HK-2 (cell line): ENCODE results near the gene SLC9A3.
"Not testable (repeated sequence)": the region's sequence is repeated elsewhere in the genome, so short reads cannot be mapped to it uniquely, and the experiment has no call there.

Experiments used
- DNase-seq: peaks from one replicate; pipeline ENCODE4 v3.0.0-alpha.2; 2018; ENCODE audit not compliant: unreplicated experiment

Gene SLC9A3

GRCh38 chr5:524234-524972, at the start of gene SLC9A3:
SLC9A3 (minus strand) TSS chr5:524449.
- no peak for DNase-seq

DNA sequence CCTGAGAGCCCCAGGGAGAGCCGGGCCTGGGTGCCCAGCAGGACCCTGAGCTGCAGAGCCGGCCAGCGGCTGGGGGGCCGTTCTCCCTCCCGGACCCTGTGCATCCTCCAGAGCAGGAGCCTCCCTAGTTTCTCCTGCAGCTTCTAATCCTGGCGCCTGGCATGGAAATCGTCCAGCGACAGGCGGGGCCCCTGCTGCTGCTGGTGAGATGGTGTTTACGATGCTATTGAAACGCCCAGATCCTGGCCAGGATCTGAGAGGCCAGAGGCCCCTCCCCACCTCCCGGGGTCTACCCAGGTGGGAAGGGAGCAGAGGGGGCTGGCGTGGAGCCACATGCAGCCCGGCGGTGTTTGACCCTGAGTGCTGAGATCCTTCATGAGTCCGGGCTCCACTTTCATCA, 49.7 kb upstream of the SLC9A3 start:
- no peak for DNase-seq

DNA sequence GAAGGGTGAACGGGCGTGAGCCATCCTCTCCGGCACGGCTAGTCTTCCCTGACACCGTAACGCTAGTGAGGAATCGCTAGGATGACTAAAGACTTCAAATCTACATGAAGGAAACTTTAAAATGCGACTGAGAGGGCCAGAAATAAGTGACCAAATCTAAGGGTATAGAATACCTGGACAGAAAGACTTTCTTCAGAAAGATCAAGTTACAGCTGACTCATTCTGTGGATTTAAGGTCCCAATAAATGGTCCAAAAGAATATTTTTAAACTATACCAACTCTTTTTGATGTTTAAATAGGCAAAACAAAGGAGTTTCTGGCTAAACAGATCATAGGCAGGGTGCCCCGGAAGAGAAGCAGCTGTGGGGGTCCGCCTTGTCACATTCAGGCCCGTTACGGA, 49.0 kb upstream of the SLC9A3 start:
- DNase-seq, result no peak

DNA sequence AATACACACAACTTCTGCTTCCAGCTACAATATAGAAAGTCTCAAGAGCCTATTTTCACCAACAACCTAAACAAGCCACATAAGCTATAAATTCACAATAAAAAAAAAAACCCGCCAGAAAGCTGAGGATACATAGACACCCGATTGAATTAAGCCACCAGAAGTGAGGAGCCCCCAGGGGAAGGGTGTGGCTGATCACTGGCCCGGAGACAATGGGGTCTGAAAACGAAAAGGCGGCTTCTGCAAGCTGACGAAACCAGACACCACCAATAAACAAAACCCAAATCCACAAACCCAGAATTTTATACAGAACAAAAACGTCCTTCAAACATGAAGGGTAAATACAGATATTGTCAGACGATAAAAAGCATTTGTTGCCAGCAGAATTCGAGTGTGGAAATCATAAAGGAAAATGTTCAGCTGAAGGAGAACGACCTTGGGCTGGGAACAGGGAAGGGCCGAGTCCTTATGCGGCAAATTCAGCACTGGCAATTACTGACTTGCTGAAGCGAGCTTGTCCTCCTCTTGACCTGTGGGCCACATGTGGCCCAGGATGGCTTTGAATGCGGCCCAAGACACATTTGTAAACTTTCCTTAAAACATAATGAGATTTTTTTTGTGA, 48.3 kb upstream of the SLC9A3 start:
- no peak for DNase-seq

DNA sequence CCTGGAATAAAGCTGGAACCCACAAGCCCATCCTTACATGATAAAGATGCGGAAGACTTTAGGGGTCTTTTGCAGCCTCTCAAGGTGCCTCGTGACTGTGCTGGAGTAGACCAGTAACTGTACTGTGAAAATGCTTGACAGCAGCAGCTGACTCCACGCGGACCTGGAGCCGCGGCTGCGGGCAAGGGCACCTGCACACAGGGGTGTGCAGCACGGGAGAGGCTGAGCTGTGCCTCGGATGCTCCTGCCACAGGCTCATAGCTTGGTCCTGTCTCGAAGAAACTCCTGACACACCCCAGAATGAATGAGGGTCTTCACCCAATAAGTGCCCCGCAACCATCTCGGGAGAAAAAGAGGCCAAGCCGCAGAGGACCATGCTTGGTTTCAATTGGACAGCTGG, 47.5 kb upstream of the SLC9A3 start:
- no peak for DNase-seq

GRCh38 chr5:570886-571285, 46.6 kb upstream of the SLC9A3 start:
- no peak for DNase-seq

DNA sequence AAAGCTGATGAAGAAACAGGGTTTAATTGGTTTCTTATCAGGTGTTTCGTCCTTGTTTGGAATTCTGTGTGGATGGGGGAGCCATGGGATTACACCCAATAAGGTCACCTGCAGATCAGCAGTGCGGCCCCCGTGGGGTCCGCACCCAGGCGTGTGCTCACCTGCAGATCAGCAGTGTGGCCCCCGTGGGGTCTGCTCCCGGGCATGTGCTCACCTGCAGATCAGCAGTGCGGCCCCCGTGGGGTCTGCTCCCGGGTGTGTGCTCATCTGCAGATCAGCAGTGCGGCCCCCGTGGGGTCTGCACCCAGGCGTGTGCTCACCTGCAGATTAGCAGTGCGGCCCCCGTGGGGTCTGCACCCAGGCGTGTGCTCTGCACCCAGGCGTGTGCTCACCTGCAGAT, 46.2 kb upstream of the SLC9A3 start:
- no peak for DNase-seq

GRCh38 chr5:569868-570361, 45.7 kb upstream of the SLC9A3 start:
- DNase-seq, result no peak

DNA sequence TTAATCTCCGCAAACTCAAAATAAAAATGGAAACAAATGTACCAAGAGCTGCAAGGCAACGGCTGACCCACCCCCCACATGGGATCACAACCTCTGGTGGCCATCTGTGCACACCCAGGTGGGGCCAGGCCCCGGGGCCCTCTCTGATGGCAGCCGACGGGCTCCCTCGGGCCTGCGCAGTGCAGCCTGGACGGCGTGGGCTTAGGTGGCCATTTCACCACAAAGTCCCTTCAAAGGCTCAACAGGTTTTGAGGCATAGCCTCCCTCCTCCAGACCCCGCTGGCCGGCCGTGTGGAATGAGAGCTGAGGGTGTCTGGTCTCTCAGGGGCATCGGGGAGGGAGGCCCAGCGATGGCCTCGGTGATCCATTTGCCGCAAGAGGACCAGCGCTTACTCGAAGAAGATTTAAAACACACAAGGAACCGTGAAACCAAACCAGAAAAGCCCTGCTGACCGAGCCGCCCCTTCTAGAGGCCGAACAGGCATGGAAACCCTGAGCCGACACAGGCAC, 45.2 kb upstream of the SLC9A3 start:
- no peak for DNase-seq

DNA sequence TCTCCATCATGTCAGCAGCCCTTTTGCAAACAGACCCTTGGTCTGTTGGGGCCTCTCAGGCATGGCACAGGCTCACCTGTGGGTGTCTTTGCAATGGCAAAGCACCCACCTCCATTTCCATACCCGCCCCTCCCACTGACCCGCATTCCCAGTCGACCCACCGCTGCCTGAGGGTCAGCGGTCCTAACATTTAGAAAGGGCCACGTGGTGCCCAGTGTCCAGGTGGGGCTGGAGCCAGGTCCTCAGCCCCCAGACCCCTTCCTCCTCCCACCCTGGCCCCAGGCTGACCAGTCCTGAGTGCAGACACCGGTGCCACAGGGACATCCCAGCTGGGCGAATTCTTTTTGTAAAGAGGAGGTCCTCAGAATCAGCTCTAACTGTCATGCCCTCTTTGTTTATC, 44.6 kb upstream of the SLC9A3 start:
- no peak for DNase-seq

GRCh38 chr5:568061-568781, 44.0 kb upstream of the SLC9A3 start:
- DNase-seq, result no peak

GRCh38 chr5:567664-568060, 43.4 kb upstream of the SLC9A3 start:
- no peak for DNase-seq

DNA sequence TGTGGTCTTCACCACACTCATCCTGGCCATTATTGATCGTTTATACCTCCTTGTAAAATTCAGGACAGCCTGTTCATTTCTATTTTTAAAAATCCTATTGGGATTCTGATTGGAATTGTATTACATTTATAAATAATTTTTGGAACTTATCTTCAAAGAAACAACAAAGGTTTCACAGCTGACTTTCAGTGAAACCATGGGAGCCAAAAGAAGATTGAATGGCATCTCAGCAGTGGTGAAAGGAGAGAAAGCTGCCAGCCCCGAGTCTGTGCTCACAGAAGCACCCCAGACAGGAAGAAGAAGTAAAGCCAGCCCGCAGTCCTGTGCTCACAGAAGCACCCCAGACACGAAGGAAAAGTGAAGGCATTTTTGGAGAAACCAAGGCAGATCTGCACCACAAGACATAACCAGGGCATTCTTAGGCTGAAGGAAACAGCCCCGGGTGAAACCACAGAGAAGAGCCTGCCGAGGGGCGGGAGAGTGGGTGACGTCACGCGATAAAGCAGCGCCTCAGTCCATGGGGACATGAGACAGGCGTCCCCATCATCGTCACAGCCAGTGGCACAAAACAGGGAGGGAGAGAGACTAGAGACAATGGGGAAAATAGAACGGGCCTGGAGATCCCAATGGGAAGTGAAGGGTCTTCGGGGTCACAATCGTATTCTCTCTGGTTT, 42.5 kb upstream of the SLC9A3 start:
- DNase-seq, result no peak

GRCh38 chr5:565782-566440, 41.7 kb upstream of the SLC9A3 start:
- DNase-seq, result no peak

GRCh38 chr5:561408-561807, 37.2 kb upstream of the SLC9A3 start:
- DNase-seq, result no peak

DNA sequence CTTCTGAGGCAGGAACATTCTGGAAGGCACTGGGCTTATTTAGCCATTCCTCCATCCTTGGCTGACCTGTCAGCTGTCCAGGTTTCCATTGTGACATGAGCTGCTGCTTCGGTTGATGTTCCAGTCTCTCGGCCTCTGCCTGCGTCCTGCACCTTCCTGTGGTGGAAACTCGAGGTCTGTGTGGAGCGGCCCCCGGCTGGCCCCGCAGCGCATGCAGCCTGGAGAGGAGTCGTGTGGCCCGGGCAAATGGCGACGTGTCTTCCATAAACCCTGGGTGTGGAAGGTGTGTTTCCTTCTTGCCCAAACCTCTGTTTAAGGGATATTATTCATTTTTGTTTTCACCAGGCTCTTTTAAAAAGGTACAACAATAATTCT, 36.5 kb upstream of the SLC9A3 start:
- no peak for DNase-seq

DNA sequence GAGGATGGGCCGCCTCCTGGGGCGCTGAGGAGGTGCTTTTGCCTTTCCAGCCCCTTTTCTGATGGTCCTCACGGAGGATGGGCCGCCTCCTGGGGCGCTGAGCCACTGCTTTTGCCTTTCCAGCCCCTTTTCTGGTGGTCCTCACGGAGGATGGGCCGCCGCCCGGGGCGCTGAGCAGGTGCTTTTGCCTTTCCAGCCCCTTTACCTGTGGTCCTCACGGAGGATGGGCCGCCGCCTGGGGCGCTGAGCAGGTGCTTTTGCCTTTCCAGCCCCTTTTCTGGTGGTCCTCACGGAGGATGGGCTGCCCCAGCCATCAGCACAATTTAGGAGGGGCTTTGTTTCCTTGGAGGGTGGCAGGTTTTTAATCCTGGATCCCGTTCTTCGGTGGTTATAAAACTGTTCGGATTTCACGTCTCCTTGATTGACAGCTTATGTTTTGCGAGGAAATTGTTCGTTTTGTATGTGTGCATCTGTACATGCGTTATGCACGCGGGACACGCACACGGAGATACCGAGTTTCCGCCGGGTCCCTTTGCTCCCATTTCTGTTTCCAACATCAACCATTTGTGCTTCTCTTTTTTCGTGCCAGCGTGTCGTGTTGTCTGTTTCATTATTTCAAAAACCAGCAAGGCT, 34.7 kb upstream of the SLC9A3 start:
- no peak for DNase-seq

DNA sequence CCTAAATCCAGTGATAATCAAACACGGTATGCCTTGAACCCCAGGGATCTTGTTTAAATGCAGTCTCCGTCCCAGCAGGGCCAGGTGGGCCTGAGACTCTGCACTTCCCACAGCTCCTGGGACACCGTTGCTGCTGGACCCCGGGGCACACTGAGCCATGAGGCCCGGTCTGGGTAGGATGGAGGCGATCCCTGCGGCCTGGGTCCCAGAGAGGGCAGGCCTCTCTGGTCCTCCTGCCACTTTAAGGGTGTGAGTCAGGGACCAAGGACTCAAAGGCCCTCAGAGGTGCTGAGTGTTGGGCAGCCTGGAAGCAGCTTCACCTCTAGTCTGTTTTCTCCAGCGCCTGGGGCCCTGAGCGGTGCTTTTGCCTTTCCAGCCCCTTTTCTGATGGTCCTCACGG, 34.1 kb upstream of the SLC9A3 start:
- no peak for DNase-seq

DNA sequence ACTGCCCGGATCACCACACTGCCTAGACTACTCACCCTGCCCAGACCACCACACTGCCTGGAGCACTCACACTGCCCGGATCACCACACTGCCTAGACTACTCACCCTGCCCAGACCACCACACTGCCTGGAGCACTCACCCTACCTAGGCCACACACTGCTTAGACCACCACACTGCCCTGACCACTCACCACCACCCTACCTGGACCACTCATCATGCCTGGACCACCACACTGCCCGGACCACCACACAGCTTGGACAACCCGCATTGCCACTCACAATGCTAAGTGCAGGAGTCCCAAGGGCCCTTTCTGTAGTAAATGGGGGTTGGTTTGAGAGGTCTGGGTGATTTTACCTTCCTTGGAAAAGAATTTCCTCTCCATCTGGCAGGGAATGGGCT, 33.7 kb upstream of the SLC9A3 start:
- not testable (repeated sequence) for DNase-seq

GRCh38 chr5:556909-557441, 32.7 kb upstream of the SLC9A3 start:
- no peak for DNase-seq

- DNase-seq, result no peak
Observed at GRCh38 chr5:555058-555623, 30.9 kb upstream of the SLC9A3 start.
